H9 (cell line): Measurements from ENCODE around the gene C3orf52. TPM values are rescaled to one million over a fixed set of nuclear protein-coding genes. Genes with fewer than 3 reads are reported as not detected.

Source experiments
- DNase-seq: peaks from one replicate; pipeline ENCODE4 v3.0.0-alpha.2; 2017
- H2AFZ ChIP-seq: one replicate; pipeline ENCODE4 v1.6.1; 2013; ENCODE audit warnings: mild to moderate bottlenecking, low read length, control low read depth, moderate library complexity
- H2AK5ac ChIP-seq: 2 replicates; pipeline ENCODE4 v1.6.1; 2013; ENCODE audit warnings: low read length, control low read depth, mixed read lengths; ENCODE audit not compliant: insufficient read length
- H2BK120ac ChIP-seq: one replicate; pipeline ENCODE4 v1.6.1; 2013; ENCODE audit warnings: low read depth, mild to moderate bottlenecking, low read length, control low read depth, inconsistent platforms; ENCODE audit not compliant: poor library complexity, severe bottlenecking
- H2BK12ac ChIP-seq: 2 replicates; pipeline ENCODE4 v1.6.1; 2013; ENCODE audit warnings: low read length, control low read depth, mixed read lengths, low read depth; ENCODE audit not compliant: insufficient read length
- H2BK15ac ChIP-seq: 2 replicates; pipeline ENCODE4 v1.6.1; 2013; ENCODE audit warnings: low read depth, low read length, control low read depth
- H2BK20ac ChIP-seq: one replicate; pipeline ENCODE4 v1.6.1; 2013; ENCODE audit warnings: low read depth, mild to moderate bottlenecking, low read length, control low read depth, inconsistent platforms; ENCODE audit not compliant: poor library complexity, severe bottlenecking
- H2BK5ac ChIP-seq: 2 replicates; pipeline ENCODE4 v1.6.1; 2013; ENCODE audit warnings: low read length, control low read depth, mixed read lengths; ENCODE audit not compliant: insufficient read length
- H3K14ac ChIP-seq: 2 replicates; pipeline ENCODE4 v1.6.1; 2013; ENCODE audit warnings: low read length, control low read depth; ENCODE audit not compliant: insufficient read depth
- H3K18ac ChIP-seq: 2 replicates; pipeline ENCODE4 v1.6.1; 2013; ENCODE audit warnings: low read depth, mild to moderate bottlenecking, mixed read lengths, low read length, control low read depth; ENCODE audit not compliant: insufficient read length
- H3K23ac ChIP-seq: 2 replicates; pipeline ENCODE4 v1.6.1; 2013; ENCODE audit warnings: low read length, control low read depth, mixed read lengths, low read depth; ENCODE audit not compliant: insufficient read length
- H3K23me2 ChIP-seq: 2 replicates; pipeline ENCODE4 v1.6.1; 2013; ENCODE audit warnings: low read depth, mild to moderate bottlenecking, mixed read lengths, low read length, control low read depth; ENCODE audit not compliant: insufficient read length, poor library complexity, severe bottlenecking
- H3K27ac ChIP-seq: 2 replicates; pipeline ENCODE4 v1.5.1; 2013; ENCODE audit warnings: low read length, control low read depth, mixed read lengths, low read depth; ENCODE audit not compliant: insufficient read length
- H3K27me3 ChIP-seq: 2 replicates; pipeline ENCODE4 v1.6.1; 2013; ENCODE audit warnings: low read length, control low read depth, inconsistent platforms; ENCODE audit not compliant: insufficient read depth
- H3K4ac ChIP-seq: 2 replicates; pipeline ENCODE4 v1.6.1; 2013; ENCODE audit warnings: low read depth, mild to moderate bottlenecking, control low read depth, inconsistent platforms, low read length, moderate library complexity
- H3K4me1 ChIP-seq: 2 replicates; pipeline ENCODE4 v1.6.1; 2013; ENCODE audit warnings: low read length, control low read depth, inconsistent platforms; ENCODE audit not compliant: insufficient read depth
- H3K4me2 ChIP-seq: 2 replicates; pipeline ENCODE4 v1.6.1; 2013; ENCODE audit warnings: low read length, control low read depth, mixed read lengths; ENCODE audit not compliant: insufficient read length, insufficient read depth
- H3K56ac ChIP-seq: 2 replicates; pipeline ENCODE4 v1.6.1; 2013; ENCODE audit warnings: low read depth, mild to moderate bottlenecking, mixed read lengths, low read length, control low read depth; ENCODE audit not compliant: insufficient read length
- H3K79me1 ChIP-seq: 2 replicates; pipeline ENCODE4 v1.6.1; 2013; ENCODE audit warnings: low read depth, mild to moderate bottlenecking, moderate library complexity, low read length, control low read depth, inconsistent platforms; ENCODE audit not compliant: insufficient read depth, poor library complexity, severe bottlenecking
- H3K79me2 ChIP-seq: 2 replicates; pipeline ENCODE4 v1.6.1; 2013; ENCODE audit warnings: low read length, control low read depth, inconsistent platforms; ENCODE audit not compliant: insufficient read depth
- H3K9ac ChIP-seq: 2 replicates; pipeline ENCODE4 v1.6.1; 2013; ENCODE audit warnings: low read length, control low read depth, mixed read lengths; ENCODE audit not compliant: insufficient read length; ENCODE audit errors: extremely low read depth
- H3K9me3 ChIP-seq: one replicate; pipeline ENCODE4 v1.6.1; 2013; ENCODE audit warnings: low read depth, low read length, inconsistent platforms; ENCODE audit not compliant: control insufficient read depth
- H3T11ph ChIP-seq: one replicate; pipeline ENCODE4 v1.6.1; 2013; ENCODE audit warnings: mild to moderate bottlenecking, low read length, control low read depth, inconsistent platforms
- H4K20me1 ChIP-seq: one replicate; pipeline ENCODE4 v1.6.1; 2013; ENCODE audit not compliant: control insufficient read depth, insufficient read length, insufficient read depth
- H4K5ac ChIP-seq: 2 replicates; pipeline ENCODE4 v1.6.1; 2013; ENCODE audit warnings: low read depth, mild to moderate bottlenecking, mixed read lengths, low read length, control low read depth; ENCODE audit not compliant: insufficient read length
- H4K8ac ChIP-seq: replicated peaks from 2 replicates; pipeline ENCODE4 v1.6.1; 2013; ENCODE audit warnings: low read length, control low read depth, mixed read lengths, low read depth; ENCODE audit not compliant: insufficient read length
- H4K91ac ChIP-seq: 2 replicates; pipeline ENCODE4 v1.6.1; 2013; ENCODE audit warnings: low read depth, mild to moderate bottlenecking, moderate library complexity, mixed read lengths, low read length, control low read depth; ENCODE audit not compliant: insufficient read length
- H3K27ac Mint-ChIP-seq, 3 experiments: 2 replicates in 2 of 3; 3 replicates in 1 of 3; pipeline ENCODE4 v1.8.0; 2020 to 2021; ENCODE audit warnings: mixed read lengths in 3 of 3, mild to moderate bottlenecking in 1 of 3, moderate library complexity in 1 of 3
- H3K27me3 Mint-ChIP-seq: 2 replicates; pipeline ENCODE4 v1.8.0; 2021; ENCODE audit warnings: low read depth, mild to moderate bottlenecking, moderate library complexity, mixed read lengths
- H3K36me3 Mint-ChIP-seq, 3 experiments: 2 replicates in 2 of 3; 3 replicates in 1 of 3; pipeline ENCODE4 v1.8.0; 2020 to 2021; ENCODE audit warnings: low read depth in 3 of 3, mixed read lengths in 3 of 3; ENCODE audit not compliant: insufficient read depth in 1 of 3
- H3K4me1 Mint-ChIP-seq, 2 experiments: 2 replicates each; pipeline ENCODE4 v1.8.0; 2020; ENCODE audit warnings: mixed read lengths in 2 of 2
- H3K4me3 Mint-ChIP-seq, 2 experiments: 2 replicates in 1 of 2; 3 replicates in 1 of 2; pipeline ENCODE4 v1.8.0; 2020 to 2021; ENCODE audit warnings: mild to moderate bottlenecking in 2 of 2, mixed read lengths in 2 of 2, moderate library complexity in 1 of 2
- H3K9me3 Mint-ChIP-seq, 2 experiments: 2 replicates in 1 of 2; 3 replicates in 1 of 2; pipeline ENCODE4 v1.8.0; 2020; ENCODE audit warnings: mild to moderate bottlenecking in 2 of 2, mixed read lengths in 2 of 2, moderate library complexity in 1 of 2
- WGBS: extraction: QIAGEN DNeasy Blood & Tissue Kit; methylation state at CpG from one replicate; pipeline ENCODE4 v1.1.7; 2013; ENCODE audit warnings: missing lambda C conversion rate, low lambda C conversion rate, mixed read lengths; ENCODE audit not compliant: insufficient read length; ENCODE audit errors: extremely low coverage; 5-methylcytosine and 5-hydroxymethylcytosine counted together
- total RNA-seq: library from RNA; stranded (reverse); gene quantifications from 2 replicates; pipeline ENCODE4 v1.2.1, GENCODE V29; 2021
- TF ChIP-seq, protein P1 (sequence below): fragments of 200-600 bp; sonication (generic); conservative IDR thresholded peaks from 3 replicates; pipeline ENCODE4 v1.8.0; 2021; ENCODE audit warnings: antibody characterized with exemption, mild to moderate bottlenecking

Gene C3orf52
- total RNA-seq, 1 experiment from 2014 or later, result 11.2 TPM

DNA sequence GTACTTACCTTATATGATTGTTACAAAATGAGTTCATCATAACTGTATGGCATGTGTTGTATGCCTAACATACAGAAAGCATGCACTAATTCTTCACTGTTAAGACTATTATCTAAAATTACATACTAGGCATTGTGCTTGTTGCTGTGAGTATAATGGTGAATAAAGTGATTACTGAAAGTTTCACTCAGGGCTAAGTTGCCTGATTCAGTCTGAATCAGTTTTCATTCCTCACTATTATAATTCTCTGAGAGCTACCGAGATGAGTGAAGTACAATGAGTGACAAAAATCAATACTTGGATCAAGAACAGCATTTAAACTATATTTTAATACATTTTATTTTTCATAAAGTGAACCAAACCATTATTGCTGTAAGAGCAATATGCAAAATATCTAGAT lies 54.4 kb downstream of the C3orf52 start:
- no peak for DNase-seq
- no peak overlapping the region for H2BK20ac ChIP-seq
- H3K4me2 ChIP-seq, result no peak overlapping the region
- H3K4me1 ChIP-seq, result no peaks in the 10 kb centered on the region; the same call in 1 of the 2 replicates
- peaks cover 21 to 29% of the 10 kb centered on the region in 2 experiments for H3K4me1 Mint-ChIP-seq
- H4K20me1 ChIP-seq, result no peaks in the 10 kb centered on the region
- H3T11ph ChIP-seq, result no peak overlapping the region
- no peak overlapping the region for H3K27ac ChIP-seq
- H3K9ac ChIP-seq, result no peak overlapping the region
- no peak overlapping the region for H3K4me3 Mint-ChIP-seq
- H4K5ac ChIP-seq, result no peak overlapping the region
- H2AFZ ChIP-seq, result no peak overlapping the region
- no peaks in the 10 kb centered on the region for H3K27me3 ChIP-seq
- TF ChIP-seq, protein P1, sequence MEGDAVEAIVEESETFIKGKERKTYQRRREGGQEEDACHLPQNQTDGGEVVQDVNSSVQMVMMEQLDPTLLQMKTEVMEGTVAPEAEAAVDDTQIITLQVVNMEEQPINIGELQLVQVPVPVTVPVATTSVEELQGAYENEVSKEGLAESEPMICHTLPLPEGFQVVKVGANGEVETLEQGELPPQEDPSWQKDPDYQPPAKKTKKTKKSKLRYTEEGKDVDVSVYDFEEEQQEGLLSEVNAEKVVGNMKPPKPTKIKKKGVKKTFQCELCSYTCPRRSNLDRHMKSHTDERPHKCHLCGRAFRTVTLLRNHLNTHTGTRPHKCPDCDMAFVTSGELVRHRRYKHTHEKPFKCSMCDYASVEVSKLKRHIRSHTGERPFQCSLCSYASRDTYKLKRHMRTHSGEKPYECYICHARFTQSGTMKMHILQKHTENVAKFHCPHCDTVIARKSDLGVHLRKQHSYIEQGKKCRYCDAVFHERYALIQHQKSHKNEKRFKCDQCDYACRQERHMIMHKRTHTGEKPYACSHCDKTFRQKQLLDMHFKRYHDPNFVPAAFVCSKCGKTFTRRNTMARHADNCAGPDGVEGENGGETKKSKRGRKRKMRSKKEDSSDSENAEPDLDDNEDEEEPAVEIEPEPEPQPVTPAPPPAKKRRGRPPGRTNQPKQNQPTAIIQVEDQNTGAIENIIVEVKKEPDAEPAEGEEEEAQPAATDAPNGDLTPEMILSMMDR, result no peak
- peaks cover 10 to 22% of the 10 kb centered on the region in 2 experiments; a peak in 4 of 5 replicates for H3K9me3 Mint-ChIP-seq
- H3K56ac ChIP-seq, result no peak overlapping the region
- H4K8ac ChIP-seq, result no peak overlapping the region
- no peak overlapping the region for H2BK15ac ChIP-seq
- H3K27ac Mint-ChIP-seq, result no peak overlapping the region
- H3K4ac ChIP-seq, result no peak overlapping the region
- no peak overlapping the region for H4K91ac ChIP-seq
- no peak overlapping the region for H2BK5ac ChIP-seq
- no peak overlapping the region for H3K14ac ChIP-seq
- no peaks in the 10 kb centered on the region for H3K79me1 ChIP-seq
- H3K23ac ChIP-seq, result no peak overlapping the region
- no peaks in the 10 kb centered on the region for H3K79me2 ChIP-seq
- H2BK12ac ChIP-seq, result no peak overlapping the region
- no peak overlapping the region for H2BK120ac ChIP-seq
- H3K18ac ChIP-seq, result no peak overlapping the region
- no peaks in the 10 kb centered on the region for H3K27me3 Mint-ChIP-seq
- no peaks in the 10 kb centered on the region for H3K23me2 ChIP-seq
- WGBS, result no CpG with 5 or more reads among the region's 1 CpG
- peaks cover 6 to 12% (median 11%) of the 10 kb centered on the region in 3 experiments; a peak in 5 of 7 replicates for H3K36me3 Mint-ChIP-seq
- H3K9me3 ChIP-seq, result no peaks in the 10 kb centered on the region
- no peak overlapping the region for H2AK5ac ChIP-seq
